Gastrocnemius medialis (tissue), 4 donors: ENCODE data around the gene LRRC41. TPM values are rescaled to one million over a fixed set of nuclear protein-coding genes. Genes with fewer than 3 reads are reported as not detected.
"Not testable (repeated sequence)": the region's sequence is repeated elsewhere in the genome, so short reads cannot be mapped to it uniquely, and the experiment has no call there.

ENCODE experiments used
- ATAC-seq, 2 donors: fragments of 150-250 bp; one replicate each; pipeline ENCODE4 v1.9.1; 2016
- DNase-seq, 2 donors: peaks; one replicate each; pipeline ENCODE4 v3.0.0-alpha.2; 2019
- H3K27ac ChIP-seq, 4 donors: fragments of 200-600 bp; sonication (generic); 1 replicate in 1 of 4; 2 replicates in 3 of 4; pipeline ENCODE4 v1.5.1; 2016 to 2018; ENCODE audit warnings: mild to moderate bottlenecking in 2 of 4, moderate library complexity in 1 of 4
- H3K27me3 ChIP-seq, 3 donors: fragments of 200-600 bp; sonication (generic) in 2 of 3; 1 replicate in 1 of 3; 2 replicates in 2 of 3; pipeline versions ENCODE4 v1.5.1 to v1.6.0; 2016 to 2019; ENCODE audit warnings: mild to moderate bottlenecking in 1 of 3, moderate library complexity in 1 of 3
- H3K36me3 ChIP-seq, 2 donors: fragments of 200-600 bp; sonication (generic) in 1 of 2; one replicate each; pipeline ENCODE4 v1.5.1; 2017 to 2018
- H3K4me1 ChIP-seq, 2 donors: fragments of 200-600 bp; sonication (generic) in 1 of 2; one replicate each; pipeline ENCODE4 v1.5.1; 2016 to 2017; ENCODE audit warnings: mild to moderate bottlenecking in 2 of 2
- H3K4me3 ChIP-seq, 4 donors: fragments of 200-600 bp; sonication (generic) in 3 of 4; 1 replicate in 1 of 4; 2 replicates in 3 of 4; pipeline ENCODE4 v1.5.1; 2016 to 2019; ENCODE audit warnings: mild to moderate bottlenecking in 2 of 4
- H3K9me3 ChIP-seq, 3 donors: fragments of 200-600 bp; sonication (generic) in 2 of 3; 1 replicate in 1 of 3; 2 replicates in 2 of 3; pipeline ENCODE4 v1.5.1; 2016 to 2019
- CTCF ChIP-seq, 5 experiments: fragments of 450-650 bp in 3 of 5; fragments of 200-600 bp in 2 of 5; sonication (generic) in 2 of 5; IDR thresholded peaks in 4 of 5; conservative IDR thresholded peaks in 1 of 5; 1 replicate in 4 of 5; 2 replicates in 1 of 5; pipeline ENCODE4 v1.5.1; 2016 to 2019; ENCODE audit warnings: antibody characterized with exemption in 5 of 5, mild to moderate bottlenecking in 3 of 5, moderate library complexity in 3 of 5
- POLR2A ChIP-seq, 2 donors: fragments of 450-650 bp; IDR thresholded peaks; one replicate each; pipeline ENCODE4 v1.6.1; 2017; ENCODE audit warnings: antibody characterized with exemption in 2 of 2, mild to moderate bottlenecking in 2 of 2, moderate library complexity in 2 of 2
- in situ Hi-C, 4 donors: fragments of 200-750 bp; cut with MboI; loops; one replicate each; pipeline versions ENCODE4 v1.15.0 to v1.8.0; 2017; ENCODE audit warnings: low sequenced_read_pairs in 4 of 4
- intact Hi-C: fragments of 100-400 bp; cut with DNase I; formaldehyde crosslinking; loops from one replicate; pipeline ENCODE4 v1.15.1; 2023; ENCODE audit warnings: low total_unique reads
- total RNA-seq, 4 donors: library from RNA; depleted of rRNA; stranded (reverse); fragments of >200 nt; gene quantifications; one replicate each; pipeline versions ENCODE4 v1.1.0 to v1.2.3, GENCODE V29; 2016

LRRC41 gene
- total RNA-seq, 4 donors from 2014 or later = 76.3 to 99.2 (median 77.9) TPM

- no peaks in the 10 kb centered on the region for H3K27me3 ChIP-seq
- intact Hi-C loops = no loop called here
Measured at GRCh38 chr1:46334030-46334384, 30.6 kb upstream of the LRRC41 start.

GRCh38 chr1:46333300-46334029 is 30.0 kb upstream of the LRRC41 start:
- H3K9me3 ChIP-seq = no peaks in the 10 kb centered on the region
- intact Hi-C loops = no loop called here
- H3K27me3 ChIP-seq = no peaks in the 10 kb centered on the region
- no peak for DNase-seq
- no peak for ATAC-seq
- TF ChIP-seq CTCF (IDR thresholded peaks at IDR 0.05 in 4 of 5, conservative IDR thresholded peaks at IDR 0.05 in 1 of 5) (no peak), POLR2A (IDR thresholded peaks at IDR 0.05) (no peak)
- no peaks in the 10 kb centered on the region for H3K36me3 ChIP-seq
- in situ Hi-C loops = no loop called here
- no peaks in the 10 kb centered on the region for H3K4me1 ChIP-seq
- no peak overlapping the region for H3K27ac ChIP-seq
- H3K4me3 ChIP-seq = no peak overlapping the region

More at GRCh38 chr1:46334030-46334384, 30.6 kb upstream of the LRRC41 start:
- Histone ChIP-seq H3K4me1 (no peaks in the 10 kb centered on the region), H3K27ac (no peak overlapping the region), H3K36me3 (no peaks in the 10 kb centered on the region), H3K9me3 (no peaks in the 10 kb centered on the region), H3K4me3 (no peak overlapping the region)
- no peak for ATAC-seq
- DNase-seq = no peak
- no peak for TF ChIP-seq CTCF (IDR thresholded peaks at IDR 0.05 in 4 of 5, conservative IDR thresholded peaks at IDR 0.05 in 1 of 5)
- in situ Hi-C loops = no loop called here

GRCh38 chr1:46331786-46332540 is 28.5 kb upstream of the LRRC41 start:
- H3K27me3 ChIP-seq, H3K36me3 ChIP-seq, H3K27ac ChIP-seq, H3K4me1 ChIP-seq, H3K9me3 ChIP-seq, ATAC-seq, in situ Hi-C loops, DNase-seq, H3K4me3 ChIP-seq, intact Hi-C loops: not testable (repeated sequence)

GRCh38 chr1:46330381-46330780 is 27.0 kb upstream of the LRRC41 start:
- H3K4me1 ChIP-seq, intact Hi-C loops, H3K36me3 ChIP-seq, DNase-seq, H3K9me3 ChIP-seq, H3K27me3 ChIP-seq, H3K27ac ChIP-seq, H3K4me3 ChIP-seq, ATAC-seq, in situ Hi-C loops: not testable (repeated sequence)

GRCh38 chr1:46329807-46330206 is 26.4 kb upstream of the LRRC41 start:
- H3K4me1 ChIP-seq, H3K27me3 ChIP-seq, in situ Hi-C loops, H3K36me3 ChIP-seq, ATAC-seq, H3K4me3 ChIP-seq, DNase-seq, H3K9me3 ChIP-seq, intact Hi-C loops, H3K27ac ChIP-seq: not testable (repeated sequence)

- H3K4me1 ChIP-seq, ATAC-seq, DNase-seq, in situ Hi-C loops, H3K36me3 ChIP-seq, H3K9me3 ChIP-seq, intact Hi-C loops, H3K27ac ChIP-seq, H3K27me3 ChIP-seq, H3K4me3 ChIP-seq: not testable (repeated sequence)
Measured at GRCh38 chr1:46328182-46328581, 24.8 kb upstream of the LRRC41 start.

- intact Hi-C loops, H3K36me3 ChIP-seq, H3K27me3 ChIP-seq, H3K4me1 ChIP-seq, DNase-seq, H3K4me3 ChIP-seq, H3K27ac ChIP-seq, ATAC-seq, H3K9me3 ChIP-seq, in situ Hi-C loops: not testable (repeated sequence)
Measured at GRCh38 chr1:46325285-46326076, 22.1 kb upstream of the LRRC41 start.

GRCh38 chr1:46322191-46322590 is 18.8 kb upstream of the LRRC41 start:
- intact Hi-C loops, in situ Hi-C loops, ATAC-seq, H3K9me3 ChIP-seq, H3K27ac ChIP-seq, H3K4me3 ChIP-seq, H3K4me1 ChIP-seq, H3K36me3 ChIP-seq, H3K27me3 ChIP-seq, DNase-seq: not testable (repeated sequence)
